Tibial nerve (tissue), 3 donors: ENCODE data around the gene LRP1.

Experiments used
- POLR2A ChIP-seq, 2 donors: fragments of 450-650 bp; IDR thresholded peaks; one replicate each; pipeline ENCODE4 v1.6.1; 2017; ENCODE audit warnings: antibody characterized with exemption in 2 of 2, mild to moderate bottlenecking in 2 of 2, moderate library complexity in 2 of 2
- TF ChIP-seq, protein P1 (sequence below), 5 experiments: fragments of 200-600 bp in 3 of 5; fragments of 450-650 bp in 2 of 5; sonication (generic) in 3 of 5; IDR thresholded peaks; one replicate each; pipeline ENCODE4 v1.5.1; 2016 to 2019; ENCODE audit warnings: antibody characterized with exemption in 5 of 5, mild to moderate bottlenecking in 3 of 5, moderate library complexity in 2 of 5

DNA sequence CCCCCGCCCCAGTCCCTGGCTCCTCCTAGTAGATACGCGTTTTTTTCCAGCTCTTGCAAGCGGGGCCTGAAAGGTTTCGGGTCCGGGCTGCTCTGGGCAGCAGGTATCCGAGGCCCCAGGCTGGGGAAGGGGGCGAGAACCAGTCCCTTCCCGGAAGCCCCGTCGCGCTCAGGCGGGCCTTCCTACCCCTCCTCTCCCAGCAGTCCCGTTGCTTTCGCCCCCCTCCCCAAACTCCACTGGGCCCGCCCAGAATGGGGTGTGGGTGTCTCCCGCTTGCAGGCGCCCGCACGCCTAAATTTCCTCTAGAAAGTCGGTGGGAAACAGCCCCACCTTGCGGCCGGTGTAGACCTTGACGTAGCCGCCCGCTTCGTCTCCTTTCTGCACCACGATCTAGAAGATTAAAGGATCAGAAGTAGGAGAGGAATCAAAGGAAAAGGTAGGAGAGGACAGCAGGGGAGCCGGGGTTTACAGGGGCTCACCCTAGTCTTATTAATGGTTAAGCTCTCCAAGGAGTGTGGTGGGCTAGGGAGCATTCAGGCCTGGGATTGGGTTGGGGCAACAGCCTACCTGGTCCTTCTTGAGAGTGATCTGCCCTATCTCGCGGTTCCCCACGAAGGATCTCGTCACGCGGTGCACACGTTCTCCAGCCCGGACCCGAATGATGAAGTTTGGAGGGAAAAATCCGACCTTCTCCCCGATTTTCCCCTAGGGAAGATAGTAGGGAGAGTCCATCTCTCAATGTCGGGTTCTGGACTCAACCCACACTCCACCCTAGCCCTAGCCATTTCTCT lies 115.4 kb downstream of the LRP1 start:
- TF ChIP-seq, protein P1, sequence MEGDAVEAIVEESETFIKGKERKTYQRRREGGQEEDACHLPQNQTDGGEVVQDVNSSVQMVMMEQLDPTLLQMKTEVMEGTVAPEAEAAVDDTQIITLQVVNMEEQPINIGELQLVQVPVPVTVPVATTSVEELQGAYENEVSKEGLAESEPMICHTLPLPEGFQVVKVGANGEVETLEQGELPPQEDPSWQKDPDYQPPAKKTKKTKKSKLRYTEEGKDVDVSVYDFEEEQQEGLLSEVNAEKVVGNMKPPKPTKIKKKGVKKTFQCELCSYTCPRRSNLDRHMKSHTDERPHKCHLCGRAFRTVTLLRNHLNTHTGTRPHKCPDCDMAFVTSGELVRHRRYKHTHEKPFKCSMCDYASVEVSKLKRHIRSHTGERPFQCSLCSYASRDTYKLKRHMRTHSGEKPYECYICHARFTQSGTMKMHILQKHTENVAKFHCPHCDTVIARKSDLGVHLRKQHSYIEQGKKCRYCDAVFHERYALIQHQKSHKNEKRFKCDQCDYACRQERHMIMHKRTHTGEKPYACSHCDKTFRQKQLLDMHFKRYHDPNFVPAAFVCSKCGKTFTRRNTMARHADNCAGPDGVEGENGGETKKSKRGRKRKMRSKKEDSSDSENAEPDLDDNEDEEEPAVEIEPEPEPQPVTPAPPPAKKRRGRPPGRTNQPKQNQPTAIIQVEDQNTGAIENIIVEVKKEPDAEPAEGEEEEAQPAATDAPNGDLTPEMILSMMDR (IDR thresholded peaks at IDR 0.05) = peak; percentile 65 to 73 (median 67)
- no peak for TF ChIP-seq POLR2A (IDR thresholded peaks at IDR 0.05)
